ENCODE results near the gene MPZL3. TPM values are rescaled to one million over a fixed set of nuclear protein-coding genes. Genes with fewer than 3 reads are reported as not detected.
"Not testable (repeated sequence)": the region's sequence is repeated elsewhere in the genome, so short reads cannot be mapped to it uniquely, and the experiment has no call there.

Gene MPZL3
- total RNA-seq, 1 donor from 2014 or later = 49.5 TPM

GRCh38 chr11:118183691-118184090, 68.5 kb downstream of the MPZL3 start:
- DNase-seq (ENCODE audit: low spot score); intact Hi-C loops (cut with micrococcal nuclease); H3K4me1 Mint-ChIP-seq (ENCODE audit: low read depth); H3K36me3 Mint-ChIP-seq (ENCODE audit: low read depth); H3K9me3 Mint-ChIP-seq; H3K27me3 Mint-ChIP-seq (ENCODE audit: low read depth); H3K4me3 Mint-ChIP-seq (ENCODE audit: low read depth); H3K27ac Mint-ChIP-seq: not testable (repeated sequence)

GRCh38 chr11:118180300-118180703, 71.9 kb downstream of the MPZL3 start:
- Mint-ChIP-seq H3K27me3 (ENCODE audit: low read depth) (peaks cover 8% of the 10 kb centered on the region), H3K27ac (no peak overlapping the region), H3K4me1 (ENCODE audit: low read depth) (peaks cover 2% of the 10 kb centered on the region), H3K36me3 (ENCODE audit: low read depth) (no peaks in the 10 kb centered on the region), H3K9me3 (no peaks in the 10 kb centered on the region), H3K4me3 (ENCODE audit: low read depth) (no peak overlapping the region)
- no peak for DNase-seq (ENCODE audit: low spot score)
- intact Hi-C loops (cut with micrococcal nuclease) = no loop called here

DNA sequence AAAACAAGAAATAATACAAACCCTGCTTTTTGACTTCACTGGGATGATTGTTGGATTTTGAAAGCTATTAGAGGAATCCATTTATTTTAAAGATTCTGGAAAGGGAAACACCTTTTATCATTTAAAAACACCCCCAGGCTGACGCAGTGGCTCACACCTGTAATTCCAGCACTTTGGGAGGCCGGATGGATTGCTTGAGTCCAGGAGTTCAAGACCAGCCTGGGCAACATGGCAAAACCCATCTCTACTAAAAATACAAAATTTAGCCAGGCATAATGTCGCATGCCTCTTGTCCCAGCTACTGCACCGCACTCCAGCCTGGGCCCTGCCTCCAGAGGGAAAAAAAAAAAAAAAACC, 75.4 kb downstream of the MPZL3 start:
- Mint-ChIP-seq H3K4me3 (ENCODE audit: low read depth) (no peak overlapping the region), H3K27me3 (ENCODE audit: low read depth) (peaks cover 14% of the 10 kb centered on the region), H3K36me3 (ENCODE audit: low read depth) (no peaks in the 10 kb centered on the region), H3K9me3 (no peaks in the 10 kb centered on the region), H3K4me1 (ENCODE audit: low read depth) (peaks cover 2% of the 10 kb centered on the region), H3K27ac (no peak overlapping the region)
- intact Hi-C loops (cut with micrococcal nuclease) = no loop called here
- DNase-seq (ENCODE audit: low spot score) = no peak

Other genes with a start within 250 kb of the MPZL3 start
- gene TMPRSS4, start 175.3 kb downstream of the MPZL3 start, total RNA-seq = not detected in 2 replicates
- gene SMIM35, start 165.4 kb downstream of the MPZL3 start, total RNA-seq = 1.7 and 1.9 TPM in 2 replicates
- gene SCN4B, start 99.5 kb downstream of the MPZL3 start, total RNA-seq = 0.30 and 0.32 TPM in 2 replicates
- gene SCN2B, start 75.7 kb downstream of the MPZL3 start, total RNA-seq = 0.02 TPM in 1 of 2 replicates, not detected in the other
- 377 and 389 TPM in 2 replicates for gene JAML, start 27.4 kb downstream of the MPZL3 start, total RNA-seq
- gene MPZL2, start 11.9 kb upstream of the MPZL3 start, total RNA-seq = 13.9 and 14.6 TPM in 2 replicates
- 518 and 529 TPM in 2 replicates for gene CD3E, start 52.4 kb upstream of the MPZL3 start, total RNA-seq
- 386 and 400 TPM in 2 replicates for gene CD3D, start 90.3 kb upstream of the MPZL3 start, total RNA-seq
- 134 and 139 TPM in 2 replicates for gene CD3G, start 92.0 kb upstream of the MPZL3 start, total RNA-seq
- 41.2 and 44.1 TPM in 2 replicates for gene UBE4A, start 107.2 kb upstream of the MPZL3 start, total RNA-seq
- 237 and 266 TPM in 2 replicates for gene ATP5MG, start 149.2 kb upstream of the MPZL3 start, total RNA-seq
- gene KMT2A, start 184.1 kb upstream of the MPZL3 start, total RNA-seq = 61.6 and 64.2 TPM in 2 replicates

Measured in activated T-helper 2 cell treated with anti-CD3 and anti-CD28 coated beads, Interferon-gamma antibody, Interleukin-2, Interleukin-4, amounts not matched to agents 10 μg/mL and 5 μg/mL and 100 μg/mL, durations not matched to agents 14 hours and 24 hours and 36 hours (primary cell).